Measurements from ENCODE around the gene RAMACL.

GRCh38 chr6:166589786-166590574, 3.5 kb upstream of the RAMACL start:
- TF ChIP-seq, protein P1, sequence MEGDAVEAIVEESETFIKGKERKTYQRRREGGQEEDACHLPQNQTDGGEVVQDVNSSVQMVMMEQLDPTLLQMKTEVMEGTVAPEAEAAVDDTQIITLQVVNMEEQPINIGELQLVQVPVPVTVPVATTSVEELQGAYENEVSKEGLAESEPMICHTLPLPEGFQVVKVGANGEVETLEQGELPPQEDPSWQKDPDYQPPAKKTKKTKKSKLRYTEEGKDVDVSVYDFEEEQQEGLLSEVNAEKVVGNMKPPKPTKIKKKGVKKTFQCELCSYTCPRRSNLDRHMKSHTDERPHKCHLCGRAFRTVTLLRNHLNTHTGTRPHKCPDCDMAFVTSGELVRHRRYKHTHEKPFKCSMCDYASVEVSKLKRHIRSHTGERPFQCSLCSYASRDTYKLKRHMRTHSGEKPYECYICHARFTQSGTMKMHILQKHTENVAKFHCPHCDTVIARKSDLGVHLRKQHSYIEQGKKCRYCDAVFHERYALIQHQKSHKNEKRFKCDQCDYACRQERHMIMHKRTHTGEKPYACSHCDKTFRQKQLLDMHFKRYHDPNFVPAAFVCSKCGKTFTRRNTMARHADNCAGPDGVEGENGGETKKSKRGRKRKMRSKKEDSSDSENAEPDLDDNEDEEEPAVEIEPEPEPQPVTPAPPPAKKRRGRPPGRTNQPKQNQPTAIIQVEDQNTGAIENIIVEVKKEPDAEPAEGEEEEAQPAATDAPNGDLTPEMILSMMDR (IDR thresholded peaks at IDR 0.05; ENCODE audit: poor library complexity): no peak
- no peak for TF ChIP-seq EZH2phosphoT487 (IDR thresholded peaks at IDR 0.05; ENCODE audit: low read depth, severe bottlenecking, unreplicated experiment)
- no peak for TF ChIP-seq EZH2 (IDR thresholded peaks at IDR 0.05; ENCODE audit: borderline replicate concordance)
